Nephron progenitor cell (in vitro differentiated cells): ENCODE measurements around the gene FSHR.
A peak's percentile ranks its signal among the peaks of the same experiment; 100 is the strongest.

Experiments used
- DNase-seq: peaks from one replicate; pipeline ENCODE4 v3.0.0; 2021
- H3K27ac Mint-ChIP-seq: 2 replicates; pipeline ENCODE4 v1.8.0; 2021; ENCODE audit warnings: mild to moderate bottlenecking, moderate library complexity, mixed read lengths
- H3K27me3 Mint-ChIP-seq: 2 replicates; pipeline ENCODE4 v1.8.0; 2021; ENCODE audit warnings: mild to moderate bottlenecking, low read depth, mixed read lengths; ENCODE audit not compliant: poor library complexity
- H3K36me3 Mint-ChIP-seq: 2 replicates; pipeline ENCODE4 v1.8.0; 2021; ENCODE audit warnings: low read depth, mixed read lengths
- H3K4me1 Mint-ChIP-seq: 2 replicates; pipeline ENCODE4 v1.8.0; 2021; ENCODE audit warnings: mixed read lengths
- H3K4me3 Mint-ChIP-seq: 2 replicates; pipeline ENCODE4 v1.8.0; 2021; ENCODE audit warnings: mild to moderate bottlenecking, moderate library complexity, mixed read lengths
- H3K9me3 Mint-ChIP-seq: 2 replicates; pipeline ENCODE4 v1.8.0; 2021; ENCODE audit warnings: mild to moderate bottlenecking, moderate library complexity, mixed read lengths
- CTCF ChIP-seq: fragments of 200-600 bp; sonication (generic); IDR thresholded peaks from 2 replicates; pipeline ENCODE4 v1.5.0; 2021; ENCODE audit warnings: antibody characterized with exemption

Gene FSHR

GRCh38 chr2:49146401-49146800 is 7.9 kb downstream of the FSHR start:
- no peak overlapping the region for H3K27ac Mint-ChIP-seq
- H3K4me1 Mint-ChIP-seq, result no peaks in the 10 kb centered on the region
- no peak for DNase-seq
- H3K4me3 Mint-ChIP-seq, result no peak overlapping the region
- TF ChIP-seq CTCF, result no peak
- no peaks in the 10 kb centered on the region for H3K36me3 Mint-ChIP-seq
- no peaks in the 10 kb centered on the region for H3K9me3 Mint-ChIP-seq
- H3K27me3 Mint-ChIP-seq, result peaks cover under 1% of the 10 kb centered on the region

- peaks cover 10% of the 10 kb centered on the region for H3K4me1 Mint-ChIP-seq
- no peak overlapping the region for H3K4me3 Mint-ChIP-seq
- DNase-seq, result no peak
- H3K27ac Mint-ChIP-seq, result no peak overlapping the region
- peaks cover 40% of the 10 kb centered on the region for H3K9me3 Mint-ChIP-seq
- peaks cover 11% of the 10 kb centered on the region for H3K36me3 Mint-ChIP-seq
- no peak for TF ChIP-seq CTCF
- peaks cover 2% of the 10 kb centered on the region for H3K27me3 Mint-ChIP-seq
Measured at GRCh38 chr2:49131801-49132200, 22.5 kb downstream of the FSHR start.

GRCh38 chr2:49129034-49129433 is 25.3 kb downstream of the FSHR start:
- Mint-ChIP-seq H3K9me3 (peaks cover 33% of the 10 kb centered on the region), H3K27me3 (peaks cover 2% of the 10 kb centered on the region), H3K27ac (peak overlapping the region; percentile 85), H3K4me1 (peaks cover 19% of the 10 kb centered on the region), H3K36me3 (peaks cover 11% of the 10 kb centered on the region), H3K4me3 (no peak overlapping the region)
- no peak for DNase-seq
- no peak for TF ChIP-seq CTCF

- DNase-seq, result no peak
- Mint-ChIP-seq H3K36me3 (no peaks in the 10 kb centered on the region), H3K4me1 (peaks cover 12% of the 10 kb centered on the region)
Measured at GRCh38 chr2:49123600-49123999, 30.7 kb downstream of the FSHR start.

GRCh38 chr2:49122107-49122506 is 32.2 kb downstream of the FSHR start:
- DNase-seq, result no peak
- peaks cover 9% of the 10 kb centered on the region for H3K4me1 Mint-ChIP-seq
- peaks cover 3% of the 10 kb centered on the region for H3K27me3 Mint-ChIP-seq
- H3K9me3 Mint-ChIP-seq, result no peaks in the 10 kb centered on the region
- no peak overlapping the region for H3K4me3 Mint-ChIP-seq
- no peak for TF ChIP-seq CTCF
- no peak overlapping the region for H3K27ac Mint-ChIP-seq
- no peaks in the 10 kb centered on the region for H3K36me3 Mint-ChIP-seq

More at GRCh38 chr2:49123600-49123999, 30.7 kb downstream of the FSHR start:
- H3K27me3 Mint-ChIP-seq, result peaks cover 3% of the 10 kb centered on the region
- H3K27ac Mint-ChIP-seq, result no peak overlapping the region
- no peak overlapping the region for H3K4me3 Mint-ChIP-seq
- no peak for TF ChIP-seq CTCF
- H3K9me3 Mint-ChIP-seq, result no peaks in the 10 kb centered on the region

GRCh38 chr2:49113046-49113445 is 41.3 kb downstream of the FSHR start:
- H3K27me3 Mint-ChIP-seq, result no peaks in the 10 kb centered on the region
- H3K36me3 Mint-ChIP-seq, result no peaks in the 10 kb centered on the region
- H3K27ac Mint-ChIP-seq, result no peak overlapping the region
- TF ChIP-seq CTCF, result no peak
- no peaks in the 10 kb centered on the region for H3K9me3 Mint-ChIP-seq
- no peak for DNase-seq
- no peaks in the 10 kb centered on the region for H3K4me1 Mint-ChIP-seq
- H3K4me3 Mint-ChIP-seq, result no peak overlapping the region
